ENCODE measurements around the gene RINL.

RINL gene

DNA sequence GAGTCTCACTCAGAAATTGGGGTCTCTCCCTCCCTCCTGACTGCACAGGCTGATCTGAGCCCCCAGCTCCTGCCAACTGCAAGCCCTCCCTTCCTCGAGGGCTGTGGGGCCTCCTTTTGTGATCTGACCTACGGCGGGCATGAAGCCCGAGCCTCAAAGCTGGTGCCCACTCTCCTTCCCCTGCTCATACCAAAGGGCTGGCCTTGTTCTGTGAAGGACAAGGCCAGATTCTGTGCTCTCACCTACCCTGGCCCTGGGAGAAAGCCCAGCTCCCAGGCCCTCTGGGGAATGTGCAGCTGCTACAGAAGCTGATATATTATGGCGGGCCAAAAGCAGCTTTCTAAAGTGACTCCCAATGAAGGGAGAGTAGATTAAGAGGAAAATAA is 37.5 kb downstream of the RINL start:
- no peak overlapping the region for H3K4me3 ChIP-seq (ENCODE audit: low read depth, low read length)
- TF ChIP-seq, protein P1, sequence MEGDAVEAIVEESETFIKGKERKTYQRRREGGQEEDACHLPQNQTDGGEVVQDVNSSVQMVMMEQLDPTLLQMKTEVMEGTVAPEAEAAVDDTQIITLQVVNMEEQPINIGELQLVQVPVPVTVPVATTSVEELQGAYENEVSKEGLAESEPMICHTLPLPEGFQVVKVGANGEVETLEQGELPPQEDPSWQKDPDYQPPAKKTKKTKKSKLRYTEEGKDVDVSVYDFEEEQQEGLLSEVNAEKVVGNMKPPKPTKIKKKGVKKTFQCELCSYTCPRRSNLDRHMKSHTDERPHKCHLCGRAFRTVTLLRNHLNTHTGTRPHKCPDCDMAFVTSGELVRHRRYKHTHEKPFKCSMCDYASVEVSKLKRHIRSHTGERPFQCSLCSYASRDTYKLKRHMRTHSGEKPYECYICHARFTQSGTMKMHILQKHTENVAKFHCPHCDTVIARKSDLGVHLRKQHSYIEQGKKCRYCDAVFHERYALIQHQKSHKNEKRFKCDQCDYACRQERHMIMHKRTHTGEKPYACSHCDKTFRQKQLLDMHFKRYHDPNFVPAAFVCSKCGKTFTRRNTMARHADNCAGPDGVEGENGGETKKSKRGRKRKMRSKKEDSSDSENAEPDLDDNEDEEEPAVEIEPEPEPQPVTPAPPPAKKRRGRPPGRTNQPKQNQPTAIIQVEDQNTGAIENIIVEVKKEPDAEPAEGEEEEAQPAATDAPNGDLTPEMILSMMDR (IDR thresholded peaks at IDR 0.05; ENCODE audit: borderline replicate concordance, insufficient read depth, low read depth, low read length): no peak

- H3K4me3 ChIP-seq (ENCODE audit: low read depth, low read length): no peak overlapping the region
- TF ChIP-seq, protein P1 (IDR thresholded peaks at IDR 0.05; ENCODE audit: borderline replicate concordance, insufficient read depth, low read depth, low read length): no peak
Observed at GRCh38 chr19:38839816-38840582, 38.1 kb downstream of the RINL start.

- TF ChIP-seq, protein P1 (IDR thresholded peaks at IDR 0.05; ENCODE audit: borderline replicate concordance, insufficient read depth, low read depth, low read length): no peak
- no peak overlapping the region for H3K4me3 ChIP-seq (ENCODE audit: low read depth, low read length)
Observed at GRCh38 chr19:38838986-38839761, 38.9 kb downstream of the RINL start.

GRCh38 chr19:38838208-38838985 is 39.7 kb downstream of the RINL start:
- no peak overlapping the region for H3K4me3 ChIP-seq (ENCODE audit: low read depth, low read length)
- TF ChIP-seq, protein P1 (IDR thresholded peaks at IDR 0.05; ENCODE audit: borderline replicate concordance, insufficient read depth, low read depth, low read length): no peak

- H3K4me3 ChIP-seq (ENCODE audit: low read depth, low read length): no peak overlapping the region
- TF ChIP-seq, protein P1 (IDR thresholded peaks at IDR 0.05; ENCODE audit: borderline replicate concordance, insufficient read depth, low read depth, low read length): no peak
Observed at GRCh38 chr19:38837656-38838121, 40.4 kb downstream of the RINL start.

DNA sequence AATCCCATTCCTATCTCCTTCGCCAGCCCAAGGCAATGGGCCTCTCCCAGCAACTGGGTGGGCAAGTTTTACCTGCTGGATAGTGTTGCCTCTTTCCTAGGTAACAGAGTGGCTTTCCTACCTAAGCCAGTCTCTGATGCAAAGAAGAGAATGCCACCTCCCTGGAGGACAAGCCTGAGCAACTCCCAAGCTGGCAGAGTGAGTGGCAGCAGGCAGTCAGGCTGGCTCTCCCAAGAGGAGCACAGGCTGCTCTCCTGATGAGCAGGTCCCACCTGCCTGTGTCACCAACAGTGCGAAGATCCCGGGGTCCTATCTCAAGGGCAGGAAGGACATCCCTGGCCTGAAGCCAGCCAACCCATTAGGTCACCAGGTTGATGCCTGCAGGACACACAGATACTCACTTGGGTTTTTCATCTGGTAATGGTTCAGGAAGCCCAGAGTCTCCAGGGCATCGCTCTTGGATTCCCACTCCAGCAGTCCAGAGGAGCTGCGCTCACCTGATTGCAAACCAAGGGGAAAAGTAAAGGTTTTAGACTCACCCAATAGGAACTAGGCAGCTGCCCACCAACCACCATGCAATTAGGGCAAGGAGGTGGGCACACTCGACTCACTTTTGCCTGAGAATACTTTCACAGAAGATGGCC is 41.0 kb downstream of the RINL start:
- H3K4me3 ChIP-seq (ENCODE audit: low read depth, low read length): no peak overlapping the region
- TF ChIP-seq, protein P1 (IDR thresholded peaks at IDR 0.05; ENCODE audit: borderline replicate concordance, insufficient read depth, low read depth, low read length): no peak
